Measurements from ENCODE around the gene RPS16. TPM values are rescaled to one million over a fixed set of nuclear protein-coding genes. Genes with fewer than 3 reads are reported as not detected.

The RPS16 gene
- total and polyA plus RNA-seq, 2 experiments from 2014 or later: 207 to 1,901 TPM

GRCh38 chr19:39436350-39436716 is 584 bp upstream of the RPS16 start:
- H3K4me1 Mint-ChIP-seq: peaks cover 39% of the 10 kb centered on the region
- ATAC-seq: no peak; the same call in 2 of the 3 replicates

GRCh38 chr19:39434123-39435076 is 1.3 kb downstream of the RPS16 start:
- Histone ChIP-seq H3K4me1 (ENCODE audit: insufficient read depth) (peaks cover 25% of the 10 kb centered on the region), H2AFZ (no peak overlapping the region), H3K4me2 (peak overlapping the region; percentile 100), H3K36me3 (ENCODE audit: insufficient read depth) (peaks cover 34% of the 10 kb centered on the region), H4K20me1 (replicated peaks; ENCODE audit: insufficient read depth) (peaks cover 23% of the 10 kb centered on the region), H3K27me3 (ENCODE audit: insufficient read depth) (no peaks in the 10 kb centered on the region), H3K9me2 (ENCODE audit: insufficient read depth) (no peaks in the 10 kb centered on the region), H3F3A (replicated peaks; ENCODE audit: low read depth) (peaks cover 49% of the 10 kb centered on the region), H3K4me3 (peak overlapping the region; percentile 100), H3K79me2 (replicated peaks; ENCODE audit: insufficient read depth) (peaks cover 27% of the 10 kb centered on the region), H3K27ac (ENCODE audit: low read depth) (peak overlapping the region; percentile 100)
- TF ChIP-seq EZH2 (IDR thresholded peaks at IDR 0.05; ENCODE audit: low read depth, unreplicated experiment) (no peak), ZNF114 (CRISPR knock-in tag; IDR thresholded peaks at IDR 0.05) (no peak), ETS1 (IDR thresholded peaks at IDR 0.05) (no peak), EZH2phosphoT487 (IDR thresholded peaks at IDR 0.05; ENCODE audit: unreplicated experiment) (no peak), CREB1 (CRISPR knock-in tag; IDR thresholded peaks at IDR 0.05; ENCODE audit: low read depth) (no peak), CTCF (conservative IDR thresholded peaks at IDR 0.05; ENCODE audit: low read depth in 2 of 2) (no peak), STAT1 (IDR thresholded peaks at IDR 0.05; ENCODE audit: unreplicated experiment) (no peak), ZNF462 (CRISPR knock-in tag; IDR thresholded peaks at IDR 0.05) (no peak)
- H3K4me3 Mint-ChIP-seq: peak overlapping the region; percentile 100
- ATAC-seq (no peak), DNase-seq (ENCODE audit: low spot score) (no peak)
- H3K27me3 Mint-ChIP-seq (ENCODE audit: insufficient read depth, low read depth, poor library complexity): peaks cover 51% of the 10 kb centered on the region
- peaks cover 56% of the 10 kb centered on the region for H3K36me3 Mint-ChIP-seq (ENCODE audit: low read depth)
- H3K4me1 Mint-ChIP-seq: peaks cover 43% of the 10 kb centered on the region
- H3K27ac Mint-ChIP-seq: peak overlapping the region; percentile 99
- peaks cover 6% of the 10 kb centered on the region for H3K9me3 Mint-ChIP-seq

More at GRCh38 chr19:39436350-39436716, 584 bp upstream of the RPS16 start:
- H2AFZ ChIP-seq: no peak overlapping the region
- peak overlapping the region; percentile 96 for H3K27ac Mint-ChIP-seq
- H3K79me2 ChIP-seq (replicated peaks; ENCODE audit: insufficient read depth): peaks cover 27% of the 10 kb centered on the region
- H3K4me3 ChIP-seq: peak overlapping the region; percentile 100
- DNase-seq (ENCODE audit: low spot score): peak; percentile 29
- no peaks in the 10 kb centered on the region for H3K27me3 ChIP-seq (ENCODE audit: insufficient read depth)
- peaks cover 34% of the 10 kb centered on the region for H3K36me3 ChIP-seq (ENCODE audit: insufficient read depth)
- TF ChIP-seq NANOG (IDR thresholded peaks at IDR 0.05; ENCODE audit: borderline replicate concordance): no peak
- H3K36me3 Mint-ChIP-seq (ENCODE audit: low read depth): peaks cover 45% of the 10 kb centered on the region
- H3K27me3 Mint-ChIP-seq (ENCODE audit: insufficient read depth, low read depth, poor library complexity): peaks cover 48% of the 10 kb centered on the region
- peak overlapping the region; percentile 100 for H3K4me3 Mint-ChIP-seq
- peaks cover 18% of the 10 kb centered on the region for H3K4me1 ChIP-seq (ENCODE audit: insufficient read depth)
- H3K9me2 ChIP-seq (ENCODE audit: insufficient read depth): no peaks in the 10 kb centered on the region
- peaks cover 6% of the 10 kb centered on the region for H3K9me3 Mint-ChIP-seq
- H3F3A ChIP-seq (replicated peaks; ENCODE audit: low read depth): peaks cover 44% of the 10 kb centered on the region
- peak overlapping the region; percentile 89 for H3K4me2 ChIP-seq
- peaks cover 23% of the 10 kb centered on the region for H4K20me1 ChIP-seq (replicated peaks; ENCODE audit: insufficient read depth)
- peak overlapping the region; percentile 98 for H3K27ac ChIP-seq (ENCODE audit: low read depth)

Data from GM23338 (cell line).